HepG2 (cell line): ENCODE results near the gene LCLAT1. TPM values are rescaled to one million over a fixed set of nuclear protein-coding genes. Genes with fewer than 3 reads are reported as not detected.

Experiments used
- ATAC-seq: fragments of 200-7000 bp; cut with Tn5 transposase; 3 replicates; pipeline ENCODE4 v1.9.1; 2020; ENCODE audit warnings: mild to moderate bottlenecking, moderate library complexity
- BruUV-seq: library from RNA; stranded (reverse); fragments of 400-500 nt; replicated peaks from 2 replicates; lab custom pipeline; 2021; lab: Mats Ljungman, UMichigan
- CTCF ChIA-PET: fragments of 300-600 bp; formaldehyde crosslinking; extraction: SDS; loops from one replicate; lab custom pipeline; 2021; ENCODE audit warnings: low total read pairs, inconsistent platforms, low intra/inter-chr PET ratio; lab: Yijun Ruan, JAX
- POLR2A ChIA-PET: fragments of 350-600 bp; sonication (Branson Sonifier 250); formaldehyde crosslinking; loops from one replicate; lab custom pipeline; 2020; ENCODE audit warnings: antibody characterized with exemption, inconsistent platforms; lab: Yijun Ruan, JAX
- DNase-seq: peaks from one replicate; pipeline ENCODE4 v3.0.0-alpha.2; 2015; ENCODE audit warnings: low spot score
- FAIRE-seq: peaks from 3 replicates; lab custom pipeline; 2011; peaks lifted over from hg19 to GRCh38; lab: Jason Lieb, UNC
- H2AFZ ChIP-seq: one replicate; pipeline ENCODE4 v1.6.1; 2011; ENCODE audit warnings: low read length, inconsistent platforms
- H3K27ac ChIP-seq: fragments of 300-600 bp; 3 replicates; pipeline ENCODE4 v1.8.0; 2011; ENCODE audit warnings: mixed run types, mild to moderate bottlenecking, mixed read lengths, low read length, inconsistent platforms; ENCODE audit not compliant: insufficient read depth; ENCODE audit errors: extremely low read length
- H3K27me3 ChIP-seq, 2 experiments: fragments of 200-600 bp in 1 of 2; 2 replicates in 1 of 2; 3 replicates in 1 of 2; pipeline versions ENCODE4 v1.6.0 to v1.8.0; 2011; ENCODE audit warnings: low read length in 2 of 2, mild to moderate bottlenecking in 2 of 2, moderate library complexity in 2 of 2, inconsistent platforms in 1 of 2; ENCODE audit not compliant: insufficient read depth in 2 of 2, control insufficient read depth in 1 of 2
- H3K36me3 ChIP-seq, 2 experiments: fragments of 200-600 bp in 1 of 2; replicated peaks in 1 of 2; 2 replicates in 1 of 2; 3 replicates in 1 of 2; pipeline versions ENCODE4 v1.5.1 to v1.8.0; 2011; ENCODE audit warnings: low read length in 2 of 2, inconsistent platforms in 1 of 2; ENCODE audit not compliant: insufficient read depth in 2 of 2, control insufficient read depth in 1 of 2
- H3K4me1 ChIP-seq: 2 replicates; pipeline ENCODE4 v1.5.1; 2012; ENCODE audit warnings: low read length, inconsistent platforms; ENCODE audit not compliant: insufficient read depth
- H3K4me2 ChIP-seq: 2 replicates; pipeline ENCODE4 v1.6.0; 2011; ENCODE audit warnings: low read depth, low read length, inconsistent platforms
- H3K4me3 ChIP-seq, 3 experiments: fragments of 200-600 bp in 1 of 3; sonication (generic), shearing (Covaris generic) in 1 of 3; replicated peaks in 1 of 3; 2 replicates each; pipeline ENCODE4 v1.5.1; 2011 to 2016; ENCODE audit warnings: low read length in 3 of 3, inconsistent platforms in 2 of 3, low read depth in 2 of 3, mild to moderate bottlenecking in 2 of 3, control low read depth in 1 of 3, mixed read lengths in 1 of 3; ENCODE audit not compliant: insufficient read depth in 1 of 3
- H3K79me2 ChIP-seq: one replicate; pipeline ENCODE4 v1.6.1; 2011; ENCODE audit warnings: low read length, inconsistent platforms; ENCODE audit not compliant: insufficient read depth
- H3K9ac ChIP-seq: 2 replicates; pipeline ENCODE4 v1.6.0; 2011; ENCODE audit warnings: mild to moderate bottlenecking, low read depth, low read length, inconsistent platforms; ENCODE audit not compliant: insufficient read depth
- H3K9me3 ChIP-seq: 2 replicates; pipeline ENCODE4 v1.5.1; 2012; ENCODE audit warnings: mild to moderate bottlenecking, low read length
- H4K20me1 ChIP-seq: 2 replicates; pipeline ENCODE4 v1.6.0; 2011; ENCODE audit warnings: inconsistent platforms, mild to moderate bottlenecking, low read length, moderate library complexity; ENCODE audit not compliant: insufficient read depth
- CHD4 ChIP-seq: fragments of 200-600 bp; sonication (generic); IDR thresholded peaks from 2 replicates; pipeline ENCODE4 v1.7.0; 2017; ENCODE audit warnings: mild to moderate bottlenecking, low read length, borderline replicate concordance
- DMAP1 ChIP-seq: IDR thresholded peaks from 2 replicates; pipeline ENCODE4 v1.6.1; 2016
- FOXO1 ChIP-seq: sonication (generic); formaldehyde crosslinking; IDR thresholded peaks from 2 replicates; pipeline ENCODE4 v1.4.0; 2020; ENCODE audit warnings: missing genetic modification reagents
- HNRNPL ChIP-seq: fragments of 200-400 bp; formaldehyde crosslinking; IDR thresholded peaks from 2 replicates; pipeline ENCODE4 v1.6.1; 2017; ENCODE audit warnings: mild to moderate bottlenecking, low read depth, low read length
- HOMEZ ChIP-seq: IDR thresholded peaks from 2 replicates; pipeline ENCODE4 v1.6.1; 2016; ENCODE audit warnings: low read depth
- MAFG ChIP-seq: sonication (generic); formaldehyde crosslinking; IDR thresholded peaks from 2 replicates; pipeline ENCODE4 v1.5.1; 2020; ENCODE audit warnings: mild to moderate bottlenecking, missing genetic modification reagents
- MED13 ChIP-seq: sonication (generic); formaldehyde crosslinking; IDR thresholded peaks from 2 replicates; pipeline ENCODE4 v1.5.0; 2020; ENCODE audit warnings: missing genetic modification reagents
- MEIS1 ChIP-seq: sonication (generic); formaldehyde crosslinking; IDR thresholded peaks from 2 replicates; pipeline ENCODE4 v1.9.0; 2021; ENCODE audit warnings: mild to moderate bottlenecking, missing genetic modification reagents, moderate library complexity, borderline replicate concordance
- NR2C2 ChIP-seq: sonication (generic); formaldehyde crosslinking; IDR thresholded peaks from 2 replicates; pipeline ENCODE4 v1.4.0; 2020; ENCODE audit warnings: missing genetic modification reagents, mild to moderate bottlenecking, moderate library complexity, borderline replicate concordance
- SP1 ChIP-seq, 2 experiments: fragments of 450-650 bp in 1 of 2; sonication (generic) in 1 of 2; formaldehyde crosslinking in 1 of 2; IDR thresholded peaks; 2 replicates each; pipeline versions ENCODE4 v1.4.0 to v1.6.1; 2016 to 2020; ENCODE audit warnings: missing genetic modification reagents in 1 of 2
- ZNF143 ChIP-seq: sonication (generic); formaldehyde crosslinking; IDR thresholded peaks from 2 replicates; pipeline ENCODE4 v1.4.0; 2020; ENCODE audit warnings: missing genetic modification reagents
- ZNF660 ChIP-seq: sonication (generic); formaldehyde crosslinking; IDR thresholded peaks from 2 replicates; pipeline ENCODE4 v1.5.1; 2020; ENCODE audit warnings: mild to moderate bottlenecking, low read depth, missing genetic modification reagents, borderline replicate concordance
- WGBS: methylation state at CpG from one replicate; pipeline ENCODE4 v1.1.6; 2017; ENCODE audit warnings: low lambda C conversion rate; 5-methylcytosine and 5-hydroxymethylcytosine counted together
- in situ Hi-C: cut with HindIII; loops from 2 replicates; pipeline ENCODE4 v1.10.0; 2017; ENCODE audit warnings: low pct_unique_long_range_greater_than_20kb; ENCODE audit not compliant: extremely low pct_ligation_motif_present
- intact Hi-C: fragments of 100-400 bp; cut with micrococcal nuclease; formaldehyde crosslinking; loops from one replicate; pipeline ENCODE4 v1.10.0; 2022; ENCODE audit not compliant: unreplicated experiment
- polyA plus RNA-seq, 8 experiments: library from polyadenylated mRNA; depleted of rRNA in 3 of 8; stranded (reverse) in 7 of 8; unstranded in 1 of 8; fragments of >200 nt; fragmentation: Illumina TruSeq in 4 of 8; extraction: Trizol in 4 of 8; gene quantifications; 2 replicates each; pipeline versions ENCODE4 v1.2.1 to v1.2.3, GENCODE V29; 2011 to 2016; ENCODE audit warnings: low read depth in 4 of 8, missing spikeins in 1 of 8, mixed read lengths in 1 of 8; ENCODE audit not compliant: insufficient read depth in 1 of 8
- total RNA-seq, 5 experiments: library from RNA; depleted of rRNA; stranded (reverse); fragments of >200 nt; fragmentation: Illumina TruSeq; extraction: Trizol; gene quantifications; 2 replicates each; pipeline ENCODE4 v1.2.3, GENCODE V29; 2016; ENCODE audit warnings: low read depth in 1 of 5
- TF ChIP-seq, protein P1 (sequence below): IDR thresholded peaks from 2 replicates; pipeline ENCODE4 v1.6.1; 2012; ENCODE audit warnings: inconsistent platforms

Gene LCLAT1
- total and polyA plus RNA-seq, 2 of the 13 experiments (the other 11 are each of a cell fraction or from before 2014, with no cell fraction given) = 18.0 to 28.0 TPM

GRCh38 chr2:30662268-30663131 is 215.5 kb downstream of the LCLAT1 start:
- ChIA-PET CTCF (no interaction called here), POLR2A (no interaction called here)
- no peaks in the 10 kb centered on the region for H3K79me2 ChIP-seq
- no peak overlapping the region for H3K4me3 ChIP-seq
- no TSS peak for BruUV-seq
- H3K4me2 ChIP-seq = no peak overlapping the region
- H2AFZ ChIP-seq = no peak overlapping the region
- in situ Hi-C loops = no loop called here
- no peak for DNase-seq
- H3K27me3 ChIP-seq = peaks cover 0 to 24% of the 10 kb centered on the region in 2 experiments; a peak in 1 of 5 replicates
- H3K4me1 ChIP-seq = no peaks in the 10 kb centered on the region
- no peak overlapping the region for H3K9ac ChIP-seq
- ATAC-seq = no peak
- intact Hi-C loops = loop anchor here (1.0 kb wide), 1 partner anchor 12 kb away; no protein-coding TSS in a partner anchor
- FAIRE-seq = no peak
- no peaks in the 10 kb centered on the region for H3K36me3 ChIP-seq
- TF ChIP-seq HOMEZ (CRISPR knock-in tag) = no peak
- TF ChIP-seq DMAP1 = no peak
- no peak for TF ChIP-seq FOXO1 (CRISPR knock-in tag)
- TF ChIP-seq MED13 (CRISPR knock-in tag) = no peak
- no peak for TF ChIP-seq CHD4
- no peak for TF ChIP-seq MAFG (CRISPR knock-in tag)
- TF ChIP-seq NR2C2 (CRISPR knock-in tag) = no peak
- TF ChIP-seq HNRNPL = no peak
- TF ChIP-seq MEIS1 (CRISPR knock-in tag) = no peak
- TF ChIP-seq, protein P1, sequence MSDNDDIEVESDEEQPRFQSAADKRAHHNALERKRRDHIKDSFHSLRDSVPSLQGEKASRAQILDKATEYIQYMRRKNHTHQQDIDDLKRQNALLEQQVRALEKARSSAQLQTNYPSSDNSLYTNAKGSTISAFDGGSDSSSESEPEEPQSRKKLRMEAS = no peak
- TF ChIP-seq ZNF143 (CRISPR knock-in tag) = no peak
- no peak for TF ChIP-seq SP1 (IDR thresholded peaks at IDR 0.05)
- no peak for TF ChIP-seq SP1 (CRISPR knock-in tag; IDR thresholded peaks at IDR 0.05)
- no peak for TF ChIP-seq ZNF660
- no peaks in the 10 kb centered on the region for H3K9me3 ChIP-seq
- H3K27ac ChIP-seq = no peak overlapping the region
- no peaks in the 10 kb centered on the region for H4K20me1 ChIP-seq
- 22% methylated on average over 11 of the region's 12 CpGs for WGBS
